Lower leg skin (tissue), 4 donors: ENCODE measurements around the gene TNFAIP8L3. TPM values are rescaled to one million over a fixed set of nuclear protein-coding genes. Genes with fewer than 3 reads are reported as not detected.

ENCODE experiments used
- DNase-seq, 2 donors: peaks; one replicate each; pipeline ENCODE4 v3.0.0-alpha.2; 2019; ENCODE audit warnings: low spot score in 2 of 2
- H3K4me3 ChIP-seq: fragments of 200-600 bp; sonication (generic); 2 replicates; pipeline ENCODE4 v1.5.1; 2017; ENCODE audit warnings: mild to moderate bottlenecking, low read depth; ENCODE audit not compliant: poor library complexity, severe bottlenecking
- POLR2A ChIP-seq, 2 donors: fragments of 450-650 bp; IDR thresholded peaks; one replicate each; pipeline ENCODE4 v1.6.1; 2016 to 2017; ENCODE audit warnings: antibody characterized with exemption in 2 of 2, mild to moderate bottlenecking in 1 of 2, moderate library complexity in 1 of 2
- WGBS, 2 donors: methylation state at CpG; one replicate each; pipeline ENCODE4 v1.1.5; 2018; 5-methylcytosine and 5-hydroxymethylcytosine counted together
- intact Hi-C: fragments of 100-400 bp; cut with DNase I; formaldehyde crosslinking; loops from one replicate; pipeline ENCODE4 v1.15.0; 2023; ENCODE audit warnings: low total_unique reads
- total RNA-seq, 4 donors: library from RNA; depleted of rRNA; stranded (reverse); fragments of >200 nt; gene quantifications; one replicate each; pipeline ENCODE4 v1.1.0, GENCODE V29; 2016
- TF ChIP-seq, protein P1 (sequence below), 3 donors: fragments of 450-650 bp; IDR thresholded peaks; one replicate each; pipeline ENCODE4 v1.5.1; 2016; ENCODE audit warnings: antibody characterized with exemption in 3 of 3, mild to moderate bottlenecking in 3 of 3, moderate library complexity in 2 of 3

The TNFAIP8L3 gene
- total RNA-seq, 4 donors from 2014 or later: 13.6 to 27.2 (median 22.1) TPM

DNA sequence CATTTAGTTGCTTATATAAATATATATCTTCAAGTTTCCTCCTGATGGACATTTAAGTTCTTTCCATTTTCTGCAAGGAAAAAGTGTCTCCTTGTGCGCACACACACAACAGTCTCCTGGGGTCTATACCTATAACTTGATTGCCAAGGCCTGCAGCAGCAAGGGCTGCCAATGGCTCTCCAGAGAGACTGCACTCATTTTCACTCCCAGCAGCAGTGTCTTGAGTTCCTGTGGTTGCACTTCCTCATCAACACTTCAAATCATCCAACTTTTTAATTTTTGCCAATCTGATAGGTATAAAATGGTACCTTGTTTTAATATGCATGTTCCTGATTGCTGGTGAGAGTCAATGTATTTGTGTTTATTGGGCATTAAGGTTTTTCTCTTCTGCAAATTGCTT is 23.1 kb downstream of the TNFAIP8L3 start:
- DNase-seq: no peak
- 63 to 100% methylated on average over 1 of the region's 1 CpG for WGBS, 2 donors
- no peak overlapping the region for H3K4me3 ChIP-seq
- no peak for TF ChIP-seq POLR2A (IDR thresholded peaks at IDR 0.05)
- TF ChIP-seq, protein P1, sequence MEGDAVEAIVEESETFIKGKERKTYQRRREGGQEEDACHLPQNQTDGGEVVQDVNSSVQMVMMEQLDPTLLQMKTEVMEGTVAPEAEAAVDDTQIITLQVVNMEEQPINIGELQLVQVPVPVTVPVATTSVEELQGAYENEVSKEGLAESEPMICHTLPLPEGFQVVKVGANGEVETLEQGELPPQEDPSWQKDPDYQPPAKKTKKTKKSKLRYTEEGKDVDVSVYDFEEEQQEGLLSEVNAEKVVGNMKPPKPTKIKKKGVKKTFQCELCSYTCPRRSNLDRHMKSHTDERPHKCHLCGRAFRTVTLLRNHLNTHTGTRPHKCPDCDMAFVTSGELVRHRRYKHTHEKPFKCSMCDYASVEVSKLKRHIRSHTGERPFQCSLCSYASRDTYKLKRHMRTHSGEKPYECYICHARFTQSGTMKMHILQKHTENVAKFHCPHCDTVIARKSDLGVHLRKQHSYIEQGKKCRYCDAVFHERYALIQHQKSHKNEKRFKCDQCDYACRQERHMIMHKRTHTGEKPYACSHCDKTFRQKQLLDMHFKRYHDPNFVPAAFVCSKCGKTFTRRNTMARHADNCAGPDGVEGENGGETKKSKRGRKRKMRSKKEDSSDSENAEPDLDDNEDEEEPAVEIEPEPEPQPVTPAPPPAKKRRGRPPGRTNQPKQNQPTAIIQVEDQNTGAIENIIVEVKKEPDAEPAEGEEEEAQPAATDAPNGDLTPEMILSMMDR (IDR thresholded peaks at IDR 0.05): no peak
- intact Hi-C loops: no loop called here

DNA sequence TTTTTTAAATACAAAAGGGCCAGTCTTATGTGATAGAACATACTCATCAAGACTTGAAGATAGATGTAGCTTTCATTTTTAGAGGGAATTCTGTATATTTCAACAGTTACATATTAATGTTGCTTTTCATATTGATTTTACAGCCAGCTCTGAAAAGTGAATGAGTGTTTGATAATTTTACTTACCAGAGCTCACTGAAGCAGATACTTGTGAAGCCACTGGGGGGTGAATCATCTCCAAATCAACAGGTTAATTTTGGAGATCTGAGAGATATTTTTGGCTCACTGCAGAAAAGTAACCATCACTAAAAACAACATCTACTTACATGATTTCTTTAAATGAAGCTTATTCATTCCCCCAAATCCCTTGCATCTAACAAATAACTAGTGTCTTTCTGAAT is 24.7 kb downstream of the TNFAIP8L3 start:
- no peak for TF ChIP-seq POLR2A (IDR thresholded peaks at IDR 0.05)
- TF ChIP-seq, protein P1 (IDR thresholded peaks at IDR 0.05): no peak
- H3K4me3 ChIP-seq: no peak overlapping the region
- intact Hi-C loops: loop anchor here (5.0 kb wide), 1 partner anchor 42 kb away; no protein-coding TSS in a partner anchor
- DNase-seq: no peak

DNA sequence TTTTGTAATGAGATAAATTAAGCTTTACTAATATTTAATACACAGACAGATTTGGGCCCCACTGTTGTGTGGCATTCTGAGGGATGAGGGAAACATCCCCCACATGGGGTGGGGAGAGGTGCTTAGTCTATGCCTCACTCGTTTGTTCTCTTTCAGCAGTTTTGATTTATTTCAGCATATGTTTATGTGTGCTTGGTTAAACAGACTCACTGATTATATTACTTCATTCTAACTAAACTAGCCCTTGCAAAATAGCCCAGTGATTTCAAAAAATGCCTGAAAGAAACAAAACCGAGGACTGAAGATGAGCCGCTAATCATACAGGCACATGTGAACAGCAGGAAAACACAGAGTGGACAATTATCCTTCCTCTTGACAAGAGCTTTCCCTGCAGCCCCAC is 27.2 kb downstream of the TNFAIP8L3 start:
- WGBS, 2 donors: 84 to 91% methylated on average over 3 of the region's 3 CpGs
- intact Hi-C loops: loop anchor here (5.0 kb wide), 1 partner anchor 45 kb away; no protein-coding TSS in a partner anchor
- H3K4me3 ChIP-seq: no peak overlapping the region
- no peak for TF ChIP-seq POLR2A (IDR thresholded peaks at IDR 0.05)
- TF ChIP-seq, protein P1 (IDR thresholded peaks at IDR 0.05): no peak
- no peak for DNase-seq

DNA sequence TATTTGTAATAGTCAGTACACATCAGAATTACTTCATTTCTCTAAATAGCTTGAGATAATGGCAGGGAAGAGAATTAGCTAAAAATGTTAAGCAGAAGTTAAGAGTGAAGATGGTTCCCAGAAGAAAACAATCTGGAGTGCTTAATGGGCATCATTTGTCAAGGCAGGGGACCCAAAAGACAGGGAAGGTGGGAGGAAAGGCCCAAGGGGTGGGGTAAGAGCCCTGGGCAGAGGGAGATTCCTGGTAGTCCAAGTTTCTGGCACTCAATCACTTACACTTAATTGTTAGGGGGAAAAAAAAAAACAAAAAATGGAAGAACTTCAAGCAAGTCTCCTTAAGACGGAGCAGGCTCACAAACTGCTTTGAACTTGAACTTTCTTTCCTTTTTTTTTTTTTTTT is 28.9 kb downstream of the TNFAIP8L3 start:
- TF ChIP-seq POLR2A (IDR thresholded peaks at IDR 0.05): no peak
- TF ChIP-seq, protein P1 (IDR thresholded peaks at IDR 0.05): no peak
- WGBS, 2 donors: 85 to 89% methylated on average over 1 of the region's 1 CpG
- intact Hi-C loops: loop anchor here (5.0 kb wide), 1 partner anchor 47 kb away; no protein-coding TSS in a partner anchor
- no peak for DNase-seq
- no peak overlapping the region for H3K4me3 ChIP-seq

DNA sequence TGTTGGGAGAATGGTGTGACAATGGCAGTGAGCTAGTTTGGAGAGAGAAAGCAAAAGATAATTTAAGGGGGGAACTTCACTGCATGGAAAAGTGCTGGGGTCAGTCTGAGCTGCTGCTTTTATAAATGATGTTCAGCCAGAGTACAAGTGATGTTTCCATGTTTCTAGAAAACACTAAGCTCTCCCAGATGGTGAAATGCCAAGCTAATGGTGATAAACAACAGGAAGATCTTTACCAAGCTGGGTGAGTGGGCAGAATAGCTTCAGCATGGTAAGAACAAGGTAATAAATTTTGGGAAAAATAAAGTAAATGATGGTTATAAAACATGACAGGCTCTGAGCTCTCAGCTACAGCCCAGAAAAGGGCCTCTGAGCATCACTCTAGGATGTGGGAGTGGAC is 29.4 kb downstream of the TNFAIP8L3 start:
- DNase-seq: no peak
- no peak overlapping the region for H3K4me3 ChIP-seq
- TF ChIP-seq, protein P1 (IDR thresholded peaks at IDR 0.05): no peak
- TF ChIP-seq POLR2A (IDR thresholded peaks at IDR 0.05): no peak
- intact Hi-C loops: loop anchor here (5.0 kb wide), 1 partner anchor 47 kb away; no protein-coding TSS in a partner anchor

DNA sequence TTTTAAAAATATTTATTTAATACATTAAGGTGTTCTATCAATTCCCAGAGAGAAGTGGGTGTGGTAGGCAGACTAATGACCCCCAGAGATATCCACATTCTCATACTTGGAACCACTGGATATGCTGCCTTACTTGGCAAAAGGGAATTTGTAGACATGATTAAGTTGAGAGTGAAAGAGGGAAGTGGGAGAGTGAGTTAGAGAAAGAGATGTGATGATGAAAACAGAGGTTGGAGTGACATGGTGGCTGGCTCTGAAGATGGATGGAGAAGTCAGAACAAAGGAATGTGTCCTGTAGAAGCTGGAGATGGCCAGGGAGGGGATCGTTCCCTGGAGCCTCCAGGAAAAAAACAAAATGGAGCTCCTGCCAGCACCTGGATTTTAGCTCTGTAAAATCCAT is 32.0 kb downstream of the TNFAIP8L3 start:
- intact Hi-C loops: no loop called here
- TF ChIP-seq, protein P1 (IDR thresholded peaks at IDR 0.05): no peak
- no peak for TF ChIP-seq POLR2A (IDR thresholded peaks at IDR 0.05)
- H3K4me3 ChIP-seq: no peak overlapping the region
- no peak for DNase-seq
- 71 to 78% methylated on average over 1 of the region's 1 CpG for WGBS, 2 donors
